GM12873 (cell line): ENCODE measurements around the gene RUFY1.

Source experiments
- TF ChIP-seq, protein P1 (sequence below): IDR thresholded peaks from 2 replicates; pipeline ENCODE4 v1.5.1; 2012; ENCODE audit warnings: low read depth, mild to moderate bottlenecking, moderate library complexity, low read length, control low read depth; ENCODE audit not compliant: insufficient read depth; ENCODE audit errors: missing control alignments

The RUFY1 gene

DNA sequence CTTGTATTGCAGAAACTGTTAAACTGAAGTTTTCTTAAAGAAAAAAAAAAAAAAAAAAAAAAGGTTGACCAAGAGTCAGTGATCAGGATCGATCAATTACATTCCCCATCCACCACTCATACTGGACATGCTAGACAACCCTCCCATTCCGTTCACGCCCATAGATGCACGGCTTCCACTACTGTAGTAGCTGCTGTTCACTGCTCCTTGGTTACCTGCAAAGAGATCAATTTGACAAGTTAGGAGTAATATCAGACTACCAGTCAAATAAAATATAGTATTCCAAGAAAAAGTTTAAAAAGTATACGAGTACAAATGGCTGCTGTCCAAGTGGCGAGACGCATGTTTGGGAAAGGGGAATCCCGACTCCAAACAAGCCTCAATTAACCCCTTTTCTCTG is 64.4 kb downstream of the RUFY1 start:
- TF ChIP-seq, protein P1, sequence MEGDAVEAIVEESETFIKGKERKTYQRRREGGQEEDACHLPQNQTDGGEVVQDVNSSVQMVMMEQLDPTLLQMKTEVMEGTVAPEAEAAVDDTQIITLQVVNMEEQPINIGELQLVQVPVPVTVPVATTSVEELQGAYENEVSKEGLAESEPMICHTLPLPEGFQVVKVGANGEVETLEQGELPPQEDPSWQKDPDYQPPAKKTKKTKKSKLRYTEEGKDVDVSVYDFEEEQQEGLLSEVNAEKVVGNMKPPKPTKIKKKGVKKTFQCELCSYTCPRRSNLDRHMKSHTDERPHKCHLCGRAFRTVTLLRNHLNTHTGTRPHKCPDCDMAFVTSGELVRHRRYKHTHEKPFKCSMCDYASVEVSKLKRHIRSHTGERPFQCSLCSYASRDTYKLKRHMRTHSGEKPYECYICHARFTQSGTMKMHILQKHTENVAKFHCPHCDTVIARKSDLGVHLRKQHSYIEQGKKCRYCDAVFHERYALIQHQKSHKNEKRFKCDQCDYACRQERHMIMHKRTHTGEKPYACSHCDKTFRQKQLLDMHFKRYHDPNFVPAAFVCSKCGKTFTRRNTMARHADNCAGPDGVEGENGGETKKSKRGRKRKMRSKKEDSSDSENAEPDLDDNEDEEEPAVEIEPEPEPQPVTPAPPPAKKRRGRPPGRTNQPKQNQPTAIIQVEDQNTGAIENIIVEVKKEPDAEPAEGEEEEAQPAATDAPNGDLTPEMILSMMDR: no peak

DNA sequence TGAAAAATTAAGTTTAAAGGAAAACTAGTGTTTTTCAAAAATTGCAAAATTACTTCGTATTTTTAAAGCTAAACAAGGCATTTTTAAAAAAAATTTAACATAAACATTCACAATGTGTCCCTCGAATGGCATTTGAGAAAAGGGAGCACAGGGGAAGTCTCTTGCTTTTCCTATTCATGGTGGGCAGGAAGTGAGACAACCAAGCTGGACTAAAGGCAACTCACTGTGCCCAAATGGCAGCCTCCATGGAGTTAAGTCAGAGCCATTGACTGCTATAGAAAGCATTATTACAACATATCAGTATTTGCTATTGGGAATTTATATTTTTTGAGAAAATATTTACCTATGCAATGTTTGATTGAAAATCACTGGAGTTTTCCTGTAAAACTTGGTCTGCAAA is 64.8 kb downstream of the RUFY1 start:
- TF ChIP-seq, protein P1: no peak

DNA sequence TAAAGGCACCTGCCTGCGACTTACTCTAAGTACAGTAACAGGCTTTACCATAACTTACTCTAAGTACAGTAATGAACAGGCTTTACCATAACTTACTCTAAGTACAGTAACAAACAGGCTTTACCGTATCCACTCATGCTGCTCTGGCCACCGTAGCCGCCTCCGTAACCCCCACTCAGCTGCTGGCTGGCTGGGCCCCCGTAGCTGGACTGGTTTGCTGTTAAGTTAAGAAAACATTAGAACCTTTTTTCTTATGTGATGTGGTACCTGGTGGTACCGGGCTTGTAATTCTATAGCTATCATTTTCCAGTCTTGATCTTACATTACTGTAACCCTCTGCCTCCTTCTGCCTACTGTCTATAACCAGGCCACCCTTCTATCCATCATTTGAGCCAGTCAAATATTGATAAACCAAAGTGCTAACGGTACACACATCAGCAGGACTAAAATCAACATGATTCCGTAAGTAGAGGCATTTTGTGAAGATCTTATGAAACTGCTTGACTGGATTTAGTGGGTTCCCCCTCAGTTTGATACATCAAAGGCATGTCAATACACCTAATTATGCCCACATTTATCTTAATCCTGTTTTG is 65.7 kb downstream of the RUFY1 start:
- TF ChIP-seq, protein P1: no peak

DNA sequence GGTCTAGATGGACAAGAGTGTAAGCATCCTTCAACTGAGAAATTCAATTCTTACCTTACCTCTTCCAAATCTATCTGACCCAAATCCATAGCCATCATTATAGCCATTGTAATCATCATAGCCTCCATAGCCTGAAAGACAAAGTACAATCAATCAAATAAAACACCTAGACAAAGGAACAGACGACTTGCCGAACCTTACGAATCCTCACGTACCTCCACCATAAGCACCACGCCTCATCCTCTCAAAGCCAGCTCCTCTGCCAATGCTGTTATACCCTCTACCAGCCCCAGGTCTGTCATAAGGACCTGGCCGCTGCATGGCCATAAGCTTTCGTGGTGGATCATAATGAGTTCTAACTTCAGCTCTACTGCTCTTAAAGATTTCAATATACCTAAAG is 67.6 kb downstream of the RUFY1 start:
- TF ChIP-seq, protein P1: no peak

DNA sequence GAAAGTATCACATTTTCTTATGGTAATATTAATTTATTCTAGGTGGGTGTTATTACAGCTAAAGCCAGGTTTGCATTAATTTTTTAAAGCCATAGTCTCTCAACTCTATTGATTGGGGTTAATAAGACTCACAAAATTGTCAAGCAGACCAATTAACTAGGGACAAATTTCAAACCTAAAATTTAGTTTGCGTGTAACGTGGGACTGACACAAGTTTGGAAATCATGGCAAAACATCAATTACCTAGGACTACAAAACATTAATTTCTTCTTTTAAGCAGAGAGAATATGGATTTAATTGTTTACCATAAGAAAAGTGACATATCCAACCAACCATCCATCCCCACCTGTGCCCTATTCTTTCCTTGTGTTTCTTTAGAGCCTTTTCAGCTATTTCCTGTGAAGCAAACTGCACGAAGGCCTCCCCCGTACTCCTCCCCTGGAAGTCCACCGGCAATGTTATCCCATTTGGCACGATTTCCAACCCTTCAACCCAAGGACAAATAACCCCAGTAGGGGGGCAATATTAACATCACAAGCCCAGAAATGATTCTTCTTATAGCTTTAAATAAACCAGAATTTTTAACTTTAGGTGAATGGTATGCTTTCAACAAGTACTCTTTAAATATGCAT is 68.7 kb downstream of the RUFY1 start:
- TF ChIP-seq, protein P1: no peak

DNA sequence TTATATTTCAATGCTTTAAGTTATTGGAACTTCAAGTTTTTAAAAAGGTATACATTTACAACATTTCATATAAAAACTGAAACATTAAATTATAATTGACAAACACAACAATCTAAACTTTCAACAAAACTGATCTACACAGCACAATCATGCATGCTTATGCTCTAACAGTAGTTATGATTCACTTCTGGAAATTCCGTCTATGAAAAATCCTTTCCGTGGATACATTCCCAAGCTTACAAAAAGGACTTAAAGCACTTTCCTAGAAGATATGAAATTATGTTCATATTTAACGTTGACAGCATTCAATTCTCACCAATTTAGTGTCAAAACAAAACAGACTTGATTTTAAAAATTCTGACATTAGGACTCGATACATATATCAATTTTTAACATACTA is 69.4 kb downstream of the RUFY1 start:
- TF ChIP-seq, protein P1: no peak

DNA sequence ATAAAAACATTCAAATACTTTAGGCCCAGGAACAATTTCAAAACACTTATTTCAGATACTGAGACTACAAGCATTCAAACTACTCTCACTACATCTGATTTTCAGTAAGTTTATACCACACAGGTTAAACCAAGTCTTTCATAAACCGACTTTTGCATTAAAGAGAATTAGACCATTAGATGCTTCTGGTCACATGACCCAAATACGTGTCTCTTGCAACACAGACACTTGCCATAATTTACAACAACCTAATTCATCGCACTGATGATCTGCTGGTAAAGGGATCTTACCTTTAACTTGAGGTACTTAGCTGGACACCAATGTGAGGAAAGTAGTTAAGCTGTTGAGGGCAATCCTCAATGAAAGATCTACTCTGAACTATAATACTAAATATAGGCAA is 69.9 kb downstream of the RUFY1 start:
- TF ChIP-seq, protein P1: no peak
